G401.6 (cell line): ENCODE data around the gene CCNT2.
"Not testable (repeated sequence)": the region's sequence is repeated elsewhere in the genome, so short reads cannot be mapped to it uniquely, and the experiment has no call there.

Experiments
- FAIRE-seq: peaks from 2 replicates; lab custom pipeline; 2012; peaks lifted over from hg19 to GRCh38; lab: Jason Lieb, UNC

CCNT2 gene

GRCh38 chr2:134976074-134976702 is 57.6 kb downstream of the CCNT2 start:
- FAIRE-seq = no peak

- not testable (repeated sequence) for FAIRE-seq
These were observed 58.5 kb downstream of the CCNT2 start for GRCh38 chr2:134977104-134977503.

- FAIRE-seq = no peak
These were observed 60.6 kb downstream of the CCNT2 start for GRCh38 chr2:134979221-134979620.

- FAIRE-seq = no peak
These were observed 62.0 kb downstream of the CCNT2 start for GRCh38 chr2:134980639-134981038.

GRCh38 chr2:134982603-134983002 is 64.0 kb downstream of the CCNT2 start:
- no peak for FAIRE-seq

GRCh38 chr2:134985061-134985460 is 66.4 kb downstream of the CCNT2 start:
- FAIRE-seq = no peak

- FAIRE-seq = peak; percentile 96
These were observed 70.5 kb downstream of the CCNT2 start for GRCh38 chr2:134988994-134989605.

- no peak for FAIRE-seq
These were observed 80.9 kb downstream of the CCNT2 start for GRCh38 chr2:134999521-134999920.

GRCh38 chr2:135002836-135003235 is 84.2 kb downstream of the CCNT2 start:
- no peak for FAIRE-seq

- peak; percentile 92 for FAIRE-seq
These were observed 85.6 kb downstream of the CCNT2 start for GRCh38 chr2:135004005-135004746.

GRCh38 chr2:135005753-135006152 is 87.1 kb downstream of the CCNT2 start:
- no peak for FAIRE-seq
